GM15510 (cell line): Measurements from ENCODE around the gene ABHD17B.

ENCODE experiments used
- POLR2A ChIP-seq: IDR thresholded peaks from 3 replicates; pipeline ENCODE4 v1.6.1; 2011; ENCODE audit warnings: borderline replicate concordance; ENCODE audit not compliant: insufficient read length; ENCODE audit errors: extremely low read depth

The ABHD17B gene

DNA sequence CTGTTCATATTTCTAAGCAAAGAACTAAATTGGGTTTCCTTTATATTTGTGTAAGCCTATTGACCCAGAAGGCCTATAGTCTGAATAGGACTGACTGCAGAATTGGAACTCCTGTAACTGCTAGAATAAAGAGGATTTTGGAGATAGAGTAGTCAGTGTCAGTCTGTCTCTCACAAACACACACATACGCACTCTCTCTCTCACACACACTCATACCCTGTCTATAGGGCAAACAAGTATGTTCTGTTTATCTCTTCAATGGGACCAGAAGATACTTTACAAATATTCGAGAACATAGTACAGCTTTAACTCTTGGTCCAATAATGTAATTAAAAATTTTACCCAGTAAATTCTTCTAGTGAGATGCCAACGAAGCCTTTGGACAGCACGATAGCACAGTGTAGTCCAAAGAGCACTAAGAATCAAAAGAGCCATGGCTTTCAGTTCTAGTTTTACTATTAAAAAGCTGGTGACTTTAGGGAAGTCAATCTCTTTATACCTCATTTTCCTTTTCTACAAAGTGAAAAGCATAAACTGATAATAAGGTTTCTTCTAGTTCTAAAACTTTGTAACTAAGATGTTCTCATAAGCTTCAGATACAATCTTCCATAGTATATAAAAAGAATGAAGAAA lies 19.3 kb downstream of the ABHD17B start:
- no peak for TF ChIP-seq POLR2A

DNA sequence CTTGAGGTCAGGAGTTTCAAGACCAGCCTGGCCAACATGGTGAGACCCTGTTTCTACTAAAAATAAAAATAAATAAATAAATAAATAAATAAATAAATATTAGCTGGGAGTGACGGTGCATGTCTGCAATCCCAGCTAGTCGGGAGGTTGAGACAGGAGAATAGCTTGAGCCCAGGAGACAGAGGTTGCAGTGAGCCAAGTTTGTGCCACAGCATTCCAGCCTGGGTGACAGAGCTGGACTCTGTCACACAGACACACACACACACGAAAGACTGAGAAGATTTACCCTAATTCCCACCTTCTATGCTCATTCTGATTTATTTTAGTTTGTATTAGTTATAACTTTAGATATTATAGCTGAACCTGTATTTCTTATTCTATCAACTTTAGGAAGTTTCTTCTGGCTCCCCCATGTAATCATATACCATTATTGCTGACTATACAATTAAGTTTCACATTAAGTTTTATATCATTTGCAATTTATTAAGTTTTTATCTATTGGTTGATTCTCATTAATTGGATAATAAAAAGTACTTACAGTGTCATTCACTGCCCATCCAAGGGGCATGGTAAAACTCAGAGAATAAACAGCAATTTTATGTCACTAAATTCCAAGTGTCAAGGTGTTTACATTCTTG lies 20.8 kb downstream of the ABHD17B start:
- TF ChIP-seq POLR2A, result no peak

DNA sequence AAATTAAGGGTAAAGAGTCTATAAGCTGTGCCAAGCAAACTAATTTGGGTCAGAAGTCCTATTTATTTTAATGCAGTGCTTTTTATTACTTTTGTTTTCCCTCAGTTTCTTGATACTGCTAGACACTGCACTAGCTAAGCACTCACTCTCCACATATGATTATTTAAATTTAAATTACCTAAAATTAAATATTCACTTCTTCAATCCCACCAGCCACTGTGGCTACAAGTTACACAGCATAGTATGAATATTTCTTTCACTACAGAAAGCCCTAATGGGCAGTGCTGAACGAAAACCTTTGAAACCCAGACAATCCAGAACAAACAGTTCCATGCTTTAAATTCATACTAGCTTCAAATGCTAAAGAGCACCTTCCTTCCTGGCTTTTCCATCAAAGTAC lies 23.6 kb downstream of the ABHD17B start:
- TF ChIP-seq POLR2A, result no peak

DNA sequence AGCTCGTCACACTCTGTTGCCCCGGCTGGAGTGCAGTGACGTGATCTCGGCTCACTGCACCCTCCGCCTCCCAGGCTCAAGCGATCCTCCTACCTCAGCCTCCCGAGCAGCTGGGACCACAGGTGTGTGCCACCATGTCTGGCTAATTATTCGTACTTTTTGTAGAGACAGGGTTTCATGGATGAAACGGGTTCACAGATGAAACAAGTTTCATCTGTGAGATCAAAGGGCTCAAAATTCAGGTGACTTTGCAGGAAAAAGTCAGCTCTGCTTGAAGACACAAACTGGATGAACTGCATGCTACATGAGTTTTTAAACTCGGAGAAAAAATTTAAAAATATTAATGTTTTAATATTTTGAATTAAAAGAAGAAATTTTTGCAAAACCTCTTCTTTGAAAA lies 24.5 kb downstream of the ABHD17B start:
- no peak for TF ChIP-seq POLR2A

DNA sequence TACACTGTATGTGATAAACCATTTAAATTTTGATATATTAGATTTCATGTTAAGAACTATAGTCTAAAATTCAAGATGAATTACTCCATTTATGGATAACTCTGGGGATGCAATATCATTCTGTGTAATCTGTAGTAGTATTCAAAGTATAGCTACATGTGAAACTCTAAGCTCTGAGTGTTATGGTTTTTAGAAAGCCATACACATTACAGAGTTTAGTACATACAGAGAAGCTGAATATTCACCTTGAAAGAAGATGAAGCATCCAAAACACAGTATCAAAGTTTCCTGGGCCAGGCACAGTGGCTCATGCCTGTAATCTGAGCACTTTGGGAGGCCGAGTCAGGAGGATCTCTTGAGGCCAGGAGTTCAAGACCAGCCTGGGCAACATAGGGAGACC lies 25.0 kb downstream of the ABHD17B start:
- TF ChIP-seq POLR2A, result no peak

DNA sequence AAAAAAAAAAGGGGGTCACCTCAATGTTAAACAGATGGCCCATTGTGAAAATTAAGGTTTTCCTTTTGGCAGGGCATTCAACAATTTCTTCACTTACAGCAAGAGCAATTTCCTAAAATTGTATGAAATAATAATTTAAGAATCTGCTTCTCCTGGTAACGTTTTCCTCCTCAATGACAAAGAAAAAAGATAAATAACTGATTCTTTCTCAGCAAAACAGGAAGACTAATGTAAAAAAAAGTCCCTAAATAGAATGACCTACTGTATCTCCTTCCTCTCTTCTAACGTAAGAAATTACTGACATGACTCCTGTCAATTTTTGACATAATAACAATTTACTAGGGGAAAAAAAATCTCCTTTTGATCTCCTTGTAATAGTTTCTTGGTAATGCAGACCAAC lies 25.5 kb downstream of the ABHD17B start:
- no peak for TF ChIP-seq POLR2A

DNA sequence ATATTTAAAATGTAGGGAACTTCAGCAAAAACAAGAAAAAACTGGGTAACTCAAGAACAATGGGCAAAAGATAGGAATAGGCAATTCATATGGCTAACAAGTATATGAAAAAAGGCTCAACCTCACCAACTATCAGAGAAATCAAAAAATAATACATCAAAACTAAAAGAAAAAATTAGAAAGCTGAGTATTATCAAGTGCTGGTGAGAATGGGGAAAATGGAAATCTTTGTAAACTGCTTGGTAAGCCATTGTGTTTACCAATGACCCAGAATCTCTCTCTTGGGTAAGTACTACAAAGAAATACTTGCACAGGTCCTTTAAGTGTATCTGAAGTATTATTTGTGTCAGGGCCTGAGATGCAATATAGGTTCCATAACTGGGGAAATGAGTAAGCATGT lies 27.0 kb downstream of the ABHD17B start:
- TF ChIP-seq POLR2A, result no peak

DNA sequence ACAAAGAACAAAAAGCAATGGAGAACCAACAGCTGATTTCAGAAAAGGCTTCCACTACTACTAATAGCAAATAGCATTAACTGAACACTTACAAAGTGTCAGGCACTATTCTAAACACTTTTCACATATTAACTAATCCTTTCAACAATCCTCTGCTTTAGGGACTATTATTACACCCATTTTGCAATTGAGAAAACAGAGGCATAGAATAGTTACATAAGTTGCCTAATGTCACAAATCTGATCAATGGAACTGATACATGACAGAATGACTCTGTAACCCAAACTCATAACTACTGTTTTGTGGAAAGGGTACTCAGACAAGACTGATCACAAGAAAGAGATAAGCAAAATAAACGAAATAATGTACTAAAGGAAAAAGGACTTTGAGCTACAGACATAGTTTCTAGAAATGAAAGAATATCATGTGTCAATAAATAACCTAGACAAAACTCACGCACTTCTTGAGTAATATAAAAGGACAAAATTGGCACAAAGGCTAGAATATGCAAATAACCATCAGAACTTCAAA lies 31.3 kb downstream of the ABHD17B start:
- no peak for TF ChIP-seq POLR2A

DNA sequence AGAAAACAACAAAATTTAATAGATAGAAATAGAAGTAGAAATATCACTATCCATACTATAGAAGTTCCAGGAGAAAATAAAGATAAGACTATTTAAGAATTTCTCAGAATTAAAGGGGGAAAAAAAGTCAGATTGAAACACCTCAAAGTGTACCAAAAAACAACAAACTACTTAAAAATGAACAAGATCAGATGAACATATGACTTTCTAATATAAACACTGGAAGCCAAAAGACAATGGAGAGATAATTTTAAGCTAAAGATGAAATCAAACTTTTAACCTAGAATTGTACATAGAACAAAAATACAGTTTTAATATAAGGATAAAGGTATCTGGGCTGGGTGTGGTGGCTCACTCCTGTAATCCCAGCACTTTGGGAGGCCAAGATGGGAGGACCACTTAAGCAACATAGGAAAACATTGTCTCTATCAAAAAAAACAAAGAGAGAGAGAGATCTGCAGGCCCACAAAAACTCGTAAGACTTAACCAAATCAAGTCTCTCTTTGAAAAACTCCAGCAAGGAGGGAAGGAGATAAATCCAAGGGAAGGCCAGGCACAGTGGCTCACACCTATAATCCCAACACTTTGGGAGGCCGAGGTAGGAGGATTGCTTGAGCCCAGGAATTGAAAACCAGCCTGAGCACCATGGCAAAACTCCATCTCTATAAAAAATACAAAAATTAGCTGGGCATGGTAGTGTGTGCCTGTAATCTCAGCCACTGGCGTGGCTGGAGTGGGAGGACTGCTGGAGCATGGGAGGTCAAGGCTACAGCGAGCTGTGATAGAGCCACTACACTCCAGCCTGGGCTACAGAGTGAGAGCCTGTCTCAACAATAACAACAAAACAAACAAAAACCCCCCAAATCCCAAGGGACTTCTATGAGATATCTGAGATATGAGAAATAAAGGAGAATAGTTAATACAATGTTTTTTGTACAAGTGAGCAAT lies 32.4 kb downstream of the ABHD17B start:
- TF ChIP-seq POLR2A, result no peak

DNA sequence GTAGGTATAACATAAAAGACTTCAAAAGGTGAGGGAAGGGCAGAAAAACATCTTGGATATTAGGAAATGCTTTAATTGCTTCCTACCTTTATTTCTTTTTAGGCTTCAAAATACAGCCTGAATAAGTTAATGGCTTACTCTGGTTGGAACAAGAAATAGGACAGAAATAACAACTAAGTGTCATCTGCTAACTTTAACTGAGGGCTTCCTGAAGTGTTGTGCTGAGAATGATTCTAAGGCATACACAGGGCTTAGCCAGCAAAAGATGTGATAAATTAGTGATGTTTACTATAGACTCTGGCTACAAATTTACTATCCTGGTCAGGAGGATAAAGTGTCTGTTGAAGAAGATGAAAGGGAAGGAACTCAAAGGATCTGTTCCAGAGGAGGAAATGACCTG lies 34.2 kb downstream of the ABHD17B start:
- no peak for TF ChIP-seq POLR2A

DNA sequence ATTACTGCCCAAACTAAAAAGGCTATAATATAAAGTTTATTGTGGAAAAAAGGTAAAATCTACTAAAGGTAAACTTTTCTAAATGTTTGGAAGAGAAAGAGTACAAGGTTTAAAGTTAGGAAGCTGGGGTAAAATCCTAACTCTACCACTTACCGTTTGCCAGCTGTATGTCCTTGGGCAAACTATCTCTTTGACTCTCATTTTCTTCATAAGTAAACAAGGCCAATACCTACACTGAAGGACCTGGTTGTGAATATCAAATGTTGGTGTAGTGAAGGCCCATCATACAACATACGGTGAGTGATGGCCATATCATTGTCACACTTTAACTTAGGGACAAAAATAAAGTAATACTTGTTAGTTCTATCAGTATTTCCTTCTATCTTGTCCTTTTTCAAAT lies 34.9 kb downstream of the ABHD17B start:
- TF ChIP-seq POLR2A, result no peak

DNA sequence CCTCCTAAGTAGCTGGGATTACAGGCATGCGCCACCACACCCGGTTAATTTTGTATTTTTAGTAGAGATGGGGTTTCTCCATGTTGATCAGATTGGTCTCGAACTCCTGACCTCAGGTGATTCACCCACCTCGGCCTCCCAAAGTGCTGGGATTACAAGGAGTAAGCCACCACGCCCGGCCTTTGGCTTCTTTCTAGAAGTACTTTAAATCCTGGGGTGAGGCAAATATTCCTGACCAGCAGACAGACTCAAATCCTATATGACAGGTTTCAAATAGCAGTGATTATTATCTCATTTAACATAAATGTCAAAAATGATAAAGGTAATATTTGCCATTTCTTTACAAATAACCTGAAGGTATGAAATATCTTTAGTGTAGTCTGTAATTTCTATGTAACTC lies 35.6 kb downstream of the ABHD17B start:
- no peak for TF ChIP-seq POLR2A

DNA sequence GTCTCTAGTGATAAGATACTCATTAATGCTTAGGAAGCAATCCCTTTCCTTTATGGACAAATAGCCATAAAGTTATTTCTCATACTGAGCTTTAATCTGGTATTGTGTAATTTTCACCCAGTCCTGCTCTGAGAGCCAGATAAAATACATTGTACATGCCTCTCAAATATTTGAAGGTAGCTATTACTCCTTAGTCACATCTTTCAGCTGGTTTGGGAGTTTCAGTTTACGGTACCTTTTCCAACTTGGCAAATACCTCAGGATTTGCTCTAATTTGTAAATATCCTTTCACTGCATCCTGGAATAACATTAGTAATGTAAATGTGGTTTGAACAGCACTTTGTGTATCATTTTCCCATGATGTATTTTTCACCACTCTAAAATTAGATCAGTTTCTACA lies 47.4 kb downstream of the ABHD17B start:
- no peak for TF ChIP-seq POLR2A

DNA sequence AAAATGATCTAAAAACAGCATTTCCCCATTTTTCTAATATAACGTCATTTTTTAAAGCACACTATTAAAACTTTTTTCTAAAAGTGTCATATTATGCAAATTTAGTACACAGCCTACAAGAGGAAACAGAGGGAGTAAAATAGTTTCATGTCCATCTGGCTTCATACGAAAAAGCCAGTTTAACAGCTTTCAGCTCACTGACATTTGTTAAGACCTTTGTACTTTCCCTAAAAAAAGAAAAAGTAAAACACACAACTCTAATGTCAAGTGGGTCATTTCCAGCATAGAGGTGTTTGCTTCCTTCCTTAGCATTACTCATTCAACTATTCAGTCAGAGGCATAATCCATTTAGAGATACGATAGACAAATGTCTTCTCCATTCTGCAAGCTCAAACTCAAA lies 49.4 kb downstream of the ABHD17B start:
- no peak for TF ChIP-seq POLR2A

DNA sequence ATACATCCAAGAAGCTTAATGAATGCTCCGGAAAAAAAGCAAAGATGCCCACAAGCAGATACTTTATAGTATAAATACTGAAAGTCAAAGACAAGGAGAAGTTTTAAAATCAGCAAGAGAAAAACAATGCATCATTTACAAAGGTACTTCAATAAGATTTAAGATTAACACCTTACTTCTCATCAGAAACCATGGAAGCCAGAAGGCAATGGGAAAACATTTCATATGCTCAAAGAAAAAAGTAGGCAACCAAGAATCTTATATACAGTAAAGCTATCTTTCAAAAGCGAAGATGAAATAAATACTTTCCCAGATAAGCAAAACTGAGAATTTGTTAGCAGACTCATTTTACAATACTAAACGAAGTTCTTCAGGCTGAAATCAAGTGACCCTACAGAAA lies 51.1 kb downstream of the ABHD17B start:
- TF ChIP-seq POLR2A, result no peak
